Measurements from ENCODE around the gene IDH1.

- TF ChIP-seq, protein P1, sequence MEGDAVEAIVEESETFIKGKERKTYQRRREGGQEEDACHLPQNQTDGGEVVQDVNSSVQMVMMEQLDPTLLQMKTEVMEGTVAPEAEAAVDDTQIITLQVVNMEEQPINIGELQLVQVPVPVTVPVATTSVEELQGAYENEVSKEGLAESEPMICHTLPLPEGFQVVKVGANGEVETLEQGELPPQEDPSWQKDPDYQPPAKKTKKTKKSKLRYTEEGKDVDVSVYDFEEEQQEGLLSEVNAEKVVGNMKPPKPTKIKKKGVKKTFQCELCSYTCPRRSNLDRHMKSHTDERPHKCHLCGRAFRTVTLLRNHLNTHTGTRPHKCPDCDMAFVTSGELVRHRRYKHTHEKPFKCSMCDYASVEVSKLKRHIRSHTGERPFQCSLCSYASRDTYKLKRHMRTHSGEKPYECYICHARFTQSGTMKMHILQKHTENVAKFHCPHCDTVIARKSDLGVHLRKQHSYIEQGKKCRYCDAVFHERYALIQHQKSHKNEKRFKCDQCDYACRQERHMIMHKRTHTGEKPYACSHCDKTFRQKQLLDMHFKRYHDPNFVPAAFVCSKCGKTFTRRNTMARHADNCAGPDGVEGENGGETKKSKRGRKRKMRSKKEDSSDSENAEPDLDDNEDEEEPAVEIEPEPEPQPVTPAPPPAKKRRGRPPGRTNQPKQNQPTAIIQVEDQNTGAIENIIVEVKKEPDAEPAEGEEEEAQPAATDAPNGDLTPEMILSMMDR (IDR thresholded peaks at IDR 0.05) = no peak
- TF ChIP-seq POLR2A (IDR thresholded peaks at IDR 0.05) (no peak), POLR2AphosphoS5 (IDR thresholded peaks at IDR 0.05; ENCODE audit: insufficient read depth in 1 of 2, low read depth in 1 of 2) (no peak)
Measured at GRCh38 chr2:208189069-208189809, 65.6 kb downstream of the IDH1 start.

Measured in vagina (tissue), 2 donors.